GM19463 (cell line): ENCODE data around the gene ANKZF1.

Experiments
- ATAC-seq: cut with Tn5 transposase; IDR thresholded peaks from one replicate; pipeline ENCODE4 v1.9.1; 2021; ENCODE audit warnings: mild to moderate bottlenecking, moderate library complexity; ENCODE audit not compliant: unreplicated experiment

Gene ANKZF1

DNA sequence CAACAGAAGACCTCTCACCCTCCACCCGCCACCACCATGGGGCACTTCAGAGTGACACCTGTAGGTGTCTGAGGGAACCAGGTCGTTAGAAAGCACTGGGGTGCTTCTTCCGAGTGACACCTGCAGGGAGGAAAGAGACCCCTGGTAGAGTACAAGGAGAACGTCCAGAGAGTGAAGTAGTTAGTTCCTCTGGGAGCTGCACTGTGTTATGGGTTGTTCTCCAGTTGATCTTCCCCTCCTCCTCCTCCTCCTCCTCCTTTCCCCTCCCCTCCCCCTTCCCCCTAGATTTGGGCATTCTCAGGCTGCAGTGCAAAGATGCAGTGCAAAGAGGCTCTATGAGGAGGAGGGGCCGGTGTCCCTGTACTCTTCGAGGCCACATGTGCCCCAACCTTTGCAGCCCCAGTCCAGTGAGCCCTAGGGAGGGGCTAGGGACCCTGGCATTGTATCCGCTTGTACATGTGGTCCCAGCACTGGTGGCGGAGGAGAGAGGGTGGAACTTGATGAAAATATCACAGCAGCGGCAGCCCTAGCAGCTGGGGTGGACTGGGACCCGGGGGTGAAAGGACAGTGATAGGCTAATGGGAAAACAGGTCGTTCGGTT, 50.4 kb downstream of the ANKZF1 start:
- ATAC-seq = no peak

DNA sequence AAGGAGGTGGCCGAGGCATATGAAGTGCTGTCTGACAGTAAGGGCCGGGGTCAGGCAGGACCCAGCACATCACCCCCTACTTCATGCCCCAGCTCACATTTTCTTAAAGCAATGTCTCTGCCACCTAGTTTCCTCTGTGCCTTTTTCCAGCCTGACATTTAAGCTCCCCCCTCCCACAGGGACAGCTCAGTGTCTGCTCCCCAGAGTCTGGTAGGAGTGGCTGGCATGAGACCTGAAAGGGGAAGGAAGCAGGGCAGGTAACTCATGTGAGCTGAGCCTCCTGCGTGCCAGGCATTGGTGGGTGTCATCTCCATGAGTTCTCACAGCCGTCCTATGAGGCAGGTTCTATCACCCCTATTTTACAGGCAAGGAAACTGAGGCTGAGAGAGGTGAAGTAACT, 51.0 kb downstream of the ANKZF1 start:
- no peak for ATAC-seq

DNA sequence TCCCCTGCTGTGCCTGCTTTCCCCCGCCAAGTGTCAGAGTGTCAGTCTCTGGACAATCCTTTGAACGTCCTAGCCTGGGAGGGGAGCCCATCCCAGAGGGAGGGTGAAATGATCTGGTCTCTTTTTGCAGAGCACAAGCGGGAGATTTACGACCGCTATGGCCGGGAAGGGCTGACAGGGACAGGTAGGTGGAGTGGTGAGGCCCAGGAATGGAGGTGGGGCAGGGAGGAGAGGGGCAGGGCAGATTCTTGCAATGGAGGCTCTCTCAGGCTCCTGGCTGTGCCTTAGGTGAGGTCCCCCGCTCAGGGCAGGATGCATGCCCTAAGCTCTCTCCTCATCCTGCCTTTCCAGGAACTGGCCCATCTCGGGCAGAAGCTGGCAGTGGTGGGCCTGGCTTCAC, 52.0 kb downstream of the ANKZF1 start:
- no peak for ATAC-seq

DNA sequence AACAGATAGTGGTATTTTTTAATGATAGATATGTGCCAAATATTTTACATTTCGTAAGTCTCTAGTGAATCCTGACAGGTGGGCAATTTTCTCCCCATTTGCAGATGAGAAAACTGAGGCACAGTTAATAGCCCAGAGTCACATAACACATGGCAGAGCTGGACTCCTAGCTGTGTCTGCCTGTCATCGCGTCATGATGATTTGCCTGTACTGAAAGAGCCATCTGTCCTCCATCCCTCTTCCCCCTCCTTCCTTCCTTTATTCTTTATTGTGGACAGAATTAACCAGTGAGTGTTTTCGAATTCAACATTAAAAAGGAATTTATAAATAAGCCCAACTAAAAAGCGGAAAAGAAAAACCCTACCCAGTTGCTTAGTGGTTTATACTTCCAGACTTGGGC, 52.8 kb downstream of the ANKZF1 start:
- no peak for ATAC-seq

DNA sequence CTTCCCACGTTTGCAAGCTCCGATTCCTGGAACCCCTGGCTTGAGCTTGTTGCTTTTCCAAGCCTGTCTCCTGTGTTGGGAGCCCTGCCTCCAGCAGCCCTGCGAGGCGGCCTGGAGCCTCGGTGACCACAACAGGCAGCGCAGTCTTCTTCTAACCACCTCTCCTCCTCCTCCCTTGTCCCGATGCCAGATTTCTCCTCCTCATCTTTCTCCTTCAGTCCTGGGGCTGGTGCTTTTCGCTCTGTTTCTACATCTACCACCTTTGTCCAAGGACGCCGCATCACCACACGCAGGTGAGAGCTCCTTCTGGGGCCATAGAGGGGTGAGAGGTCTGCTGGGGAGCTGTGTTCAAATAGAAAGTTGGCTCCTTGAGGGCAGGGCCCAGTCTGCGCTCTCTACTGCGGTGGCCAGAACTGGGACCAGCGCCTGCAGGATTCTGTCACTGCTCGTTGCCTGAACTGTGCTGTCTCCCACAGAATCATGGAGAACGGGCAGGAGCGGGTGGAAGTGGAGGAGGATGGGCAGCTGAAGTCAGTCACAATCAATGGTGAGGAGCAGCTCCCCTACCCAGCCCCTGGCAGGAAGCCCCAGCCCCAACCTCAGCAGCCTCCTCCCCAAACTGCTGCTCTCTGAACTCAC, 53.5 kb downstream of the ANKZF1 start:
- no peak for ATAC-seq

DNA sequence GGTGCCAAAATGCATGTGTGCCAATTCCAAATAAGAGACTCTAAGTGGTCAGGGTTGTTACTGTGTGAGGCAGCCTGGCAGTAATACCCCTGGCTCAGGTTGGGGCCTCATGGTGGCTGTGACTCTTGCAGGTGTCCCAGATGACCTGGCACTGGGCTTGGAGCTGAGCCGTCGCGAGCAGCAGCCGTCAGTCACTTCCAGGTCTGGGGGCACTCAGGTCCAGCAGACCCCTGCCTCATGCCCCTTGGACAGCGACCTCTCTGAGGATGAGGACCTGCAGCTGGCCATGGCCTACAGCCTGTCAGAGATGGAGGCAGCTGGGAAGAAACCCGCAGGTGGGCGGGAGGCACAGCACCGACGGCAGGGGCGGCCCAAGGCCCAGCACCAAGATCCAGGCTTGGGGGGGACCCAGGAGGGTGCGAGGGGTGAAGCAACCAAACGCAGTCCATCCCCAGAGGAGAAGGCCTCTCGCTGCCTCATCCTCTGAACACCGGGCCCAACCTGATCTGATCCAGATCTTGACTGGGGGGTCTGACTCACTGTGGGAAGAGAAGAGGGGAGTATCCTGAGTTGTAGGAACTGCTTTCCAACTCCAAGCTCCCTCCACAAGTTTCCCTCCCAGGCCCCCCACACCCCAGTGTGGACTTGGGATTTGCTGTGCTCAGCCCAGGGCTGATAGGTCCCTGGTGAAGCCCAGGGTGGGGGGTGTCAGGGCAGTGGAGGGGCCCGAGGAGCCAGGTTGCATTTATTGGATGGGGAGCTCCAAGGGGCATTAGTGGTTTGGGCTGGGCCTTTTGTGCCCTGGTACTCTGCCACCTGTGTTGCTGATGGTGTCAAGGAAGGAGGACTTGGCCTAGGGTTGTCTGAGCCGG, 55.1 kb downstream of the ANKZF1 start:
- ATAC-seq = no peak

DNA sequence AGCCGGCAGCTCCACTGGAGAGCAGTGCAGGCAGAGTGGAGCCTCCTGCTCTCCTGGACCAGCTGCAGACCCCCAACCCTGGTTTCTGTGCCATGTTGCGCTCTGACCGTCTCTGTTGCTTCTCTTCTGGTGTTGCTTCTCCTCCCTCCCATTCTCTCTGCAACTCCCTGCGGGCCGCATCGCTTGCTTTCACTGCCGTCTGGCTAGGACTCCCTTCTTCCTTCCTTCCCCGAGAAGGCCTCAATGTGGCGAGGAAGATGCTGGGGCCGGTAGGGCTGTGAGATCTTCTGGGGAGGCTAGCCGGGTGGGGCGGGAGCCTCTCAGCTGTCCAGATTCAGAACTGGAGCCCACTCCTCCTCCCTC, 55.7 kb downstream of the ANKZF1 start:
- ATAC-seq = no peak

DNA sequence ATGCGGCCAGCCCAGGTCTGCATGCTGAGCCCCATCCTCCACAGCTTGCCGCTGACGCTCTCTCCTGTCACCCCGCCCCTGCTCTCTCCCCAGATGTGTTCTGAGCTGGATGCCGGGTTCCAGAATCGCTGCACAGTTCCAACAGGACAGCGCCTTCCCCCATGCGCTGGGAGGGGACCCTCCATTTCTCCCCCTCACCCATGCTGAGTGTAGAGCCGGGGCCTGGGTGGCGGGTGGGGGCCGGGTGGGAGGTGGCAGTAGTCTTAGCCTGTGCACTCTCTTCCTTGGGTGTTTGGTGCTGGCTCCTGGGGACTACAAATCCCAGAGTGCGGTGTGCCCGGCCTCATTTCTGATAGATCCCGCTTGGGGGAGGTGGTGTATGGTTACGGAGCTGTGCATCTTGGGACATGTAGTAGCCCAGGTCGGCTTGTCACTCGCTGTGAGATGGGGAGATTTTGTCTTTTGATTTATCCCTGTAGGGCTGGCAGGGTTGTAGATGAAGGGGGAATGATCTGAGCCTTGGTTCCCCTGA, 56.4 kb downstream of the ANKZF1 start:
- ATAC-seq = no peak
